GM21390 (cell line): ENCODE data around the gene CERT1.

Source experiments
- ATAC-seq: cut with Tn5 transposase; IDR thresholded peaks from one replicate; pipeline ENCODE4 v1.9.1; 2021; ENCODE audit not compliant: unreplicated experiment

CERT1 gene

DNA sequence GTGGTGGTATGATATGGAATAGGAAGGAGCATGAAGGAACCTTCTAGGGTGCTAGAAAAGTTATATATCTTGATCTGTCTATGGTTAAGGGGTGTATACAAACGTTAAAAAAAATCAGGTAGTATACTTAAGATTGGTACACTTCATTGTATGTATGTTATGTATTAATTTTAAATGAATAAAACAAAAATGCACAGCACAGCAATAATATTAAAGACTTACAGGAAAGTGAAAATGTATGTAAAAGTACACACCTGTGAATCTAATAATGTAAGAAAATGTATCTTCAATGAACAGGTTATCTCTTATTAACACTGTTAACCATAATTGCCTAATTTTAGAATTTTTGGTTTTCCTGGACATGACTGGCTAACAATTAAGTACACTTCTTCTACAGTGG lies 97.2 kb downstream of the CERT1 start:
- ATAC-seq = no peak

DNA sequence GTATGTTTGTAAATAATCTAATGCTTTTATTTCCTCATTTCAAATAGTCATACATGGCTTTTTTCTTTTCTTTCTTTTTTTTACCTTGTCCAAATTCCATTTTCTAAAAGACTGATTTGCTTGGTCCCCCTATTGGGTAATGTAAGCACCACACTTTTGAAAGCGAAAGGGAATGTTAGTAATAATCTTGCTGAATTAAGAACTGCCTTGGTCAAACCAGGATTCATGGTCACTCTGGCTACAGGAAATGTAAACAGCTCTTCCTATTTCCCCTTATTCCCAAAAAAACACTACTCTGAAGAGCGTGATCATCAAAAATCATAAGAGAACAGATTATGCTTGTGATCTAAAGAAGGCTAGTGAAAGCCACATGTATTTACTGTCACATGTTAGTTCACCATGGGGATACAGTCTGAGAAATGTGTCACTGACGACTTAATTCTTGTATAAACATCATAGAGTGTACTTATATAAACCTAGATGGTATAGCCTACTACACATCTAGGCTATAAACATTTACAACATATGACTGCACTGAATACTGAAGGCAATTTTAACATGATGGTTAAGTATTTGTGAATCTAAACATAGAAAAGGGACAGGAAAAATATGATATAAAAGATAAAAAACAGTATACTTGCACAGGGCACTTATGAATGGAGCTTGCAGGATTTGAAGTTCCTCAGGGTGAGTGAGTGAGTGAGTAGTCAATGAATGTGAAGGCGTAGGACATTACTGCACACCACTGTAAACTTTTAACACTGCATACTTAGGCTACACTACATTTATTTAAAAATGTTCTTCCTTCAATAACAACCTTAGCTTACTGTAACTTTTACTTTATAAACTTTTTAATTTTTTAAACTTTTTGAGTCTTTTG lies 99.1 kb downstream of the CERT1 start:
- no peak for ATAC-seq

DNA sequence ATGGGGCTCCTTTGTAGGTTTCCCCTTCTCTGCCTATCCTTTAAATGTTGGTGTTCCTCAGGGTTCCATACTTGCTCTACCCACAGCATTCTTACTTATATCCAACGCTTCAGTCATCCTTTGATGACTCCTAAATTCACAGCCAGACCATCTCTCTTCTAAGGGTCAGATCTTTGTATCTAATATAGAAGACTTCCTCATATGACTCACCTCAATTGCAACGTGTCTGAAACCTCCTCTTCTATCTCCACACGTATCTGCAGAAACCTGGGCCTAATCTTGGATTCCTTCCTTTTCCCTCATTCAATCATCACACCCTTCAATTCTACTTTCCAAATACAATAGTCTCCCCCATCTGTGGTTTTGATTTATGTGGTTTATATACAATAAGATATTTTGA lies 106.1 kb downstream of the CERT1 start:
- ATAC-seq = no peak

DNA sequence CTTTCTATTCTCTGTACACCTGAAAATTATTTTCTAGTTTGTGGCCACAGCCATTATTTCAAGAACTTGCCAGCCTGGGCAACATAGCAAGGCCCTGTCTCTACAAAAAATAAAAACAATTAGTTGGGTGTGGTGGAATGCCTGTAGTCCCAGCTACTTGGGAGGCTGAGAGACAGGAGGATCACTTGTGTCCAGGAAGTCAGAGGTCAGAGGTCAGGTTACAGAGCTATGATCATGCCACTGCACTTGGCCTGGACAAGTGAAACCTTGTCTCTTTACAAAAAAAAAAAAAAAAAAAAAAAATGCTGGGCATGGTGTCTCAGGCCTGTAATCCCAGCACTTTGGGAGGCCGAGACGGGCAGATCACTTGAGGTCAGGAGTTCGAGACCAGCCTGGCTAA lies 116.2 kb downstream of the CERT1 start:
- ATAC-seq = no peak

DNA sequence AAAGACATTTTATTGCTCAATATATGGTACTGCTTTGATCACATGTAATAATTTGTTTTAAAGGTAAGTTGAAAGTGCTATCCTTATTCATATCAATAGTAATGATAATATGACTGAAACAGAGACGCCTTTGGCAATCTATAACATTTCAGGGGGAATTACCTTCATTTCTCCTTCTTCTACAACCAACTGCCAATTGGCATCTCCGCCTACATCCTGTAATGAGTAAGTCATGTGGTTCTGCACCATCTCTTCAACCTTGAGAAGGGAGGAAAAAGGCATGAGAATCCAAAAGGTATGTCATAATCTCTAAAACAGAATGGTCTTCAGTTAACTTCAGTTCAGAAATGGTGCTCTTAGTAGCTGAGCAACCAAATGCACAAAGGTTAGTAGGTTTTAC lies 122.0 kb downstream of the CERT1 start:
- no peak for ATAC-seq

DNA sequence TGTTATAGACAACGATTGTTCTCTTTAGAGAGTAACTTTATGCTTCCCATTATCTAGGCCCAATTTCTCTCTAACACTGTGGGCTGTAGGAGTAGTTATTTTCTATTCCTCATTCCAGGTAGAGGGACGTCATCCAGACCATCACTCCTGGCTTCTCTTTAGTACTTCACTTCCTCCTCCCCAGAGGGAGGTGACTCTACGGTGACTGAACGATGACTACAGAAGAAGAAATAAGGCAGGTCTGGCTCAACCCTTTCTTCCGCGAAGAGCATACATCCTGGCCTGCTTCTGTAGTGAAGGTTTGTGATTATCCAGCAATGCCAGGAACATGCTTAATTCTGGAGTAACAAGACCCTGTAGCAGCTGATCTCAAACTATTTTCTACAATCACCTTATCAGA lies 123.6 kb downstream of the CERT1 start:
- no peak for ATAC-seq

DNA sequence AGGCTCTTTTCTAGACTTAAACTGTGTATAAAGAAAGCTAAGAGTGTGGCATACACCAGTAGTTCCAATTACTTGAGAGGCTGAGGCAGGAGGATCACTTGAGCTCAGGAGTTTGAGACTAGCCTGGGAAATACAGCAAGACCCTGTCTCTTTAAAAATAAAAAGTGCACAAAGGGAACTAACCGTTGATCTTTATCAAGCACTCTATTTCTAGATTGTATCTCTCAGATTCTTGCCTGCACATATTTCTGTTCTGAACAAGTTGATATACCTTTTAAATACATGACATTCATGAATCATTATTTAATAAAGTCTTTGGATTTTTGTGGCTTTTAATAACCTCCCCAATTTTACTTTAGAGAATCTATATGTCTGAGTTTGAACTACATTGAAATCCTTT lies 127.2 kb downstream of the CERT1 start:
- ATAC-seq = no peak

DNA sequence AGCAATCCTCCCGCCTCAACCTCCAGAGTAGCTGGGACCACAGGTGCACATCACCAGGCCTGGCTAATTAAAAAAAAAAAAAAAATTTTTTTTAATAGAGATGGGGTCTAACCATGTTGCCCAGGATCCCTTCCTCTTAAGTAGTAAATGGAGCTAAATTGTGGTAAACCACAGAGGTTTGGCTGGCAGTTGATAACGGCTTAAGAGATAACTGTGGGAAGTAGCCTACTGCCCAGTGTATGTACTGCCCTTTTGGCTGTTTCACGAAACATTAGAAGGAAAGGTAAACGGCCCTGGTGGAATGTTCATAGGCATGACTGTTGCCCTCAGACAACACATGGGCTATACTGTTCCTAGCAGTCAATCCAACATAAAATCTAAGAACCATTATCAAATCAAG lies 130.0 kb downstream of the CERT1 start:
- ATAC-seq = no peak

DNA sequence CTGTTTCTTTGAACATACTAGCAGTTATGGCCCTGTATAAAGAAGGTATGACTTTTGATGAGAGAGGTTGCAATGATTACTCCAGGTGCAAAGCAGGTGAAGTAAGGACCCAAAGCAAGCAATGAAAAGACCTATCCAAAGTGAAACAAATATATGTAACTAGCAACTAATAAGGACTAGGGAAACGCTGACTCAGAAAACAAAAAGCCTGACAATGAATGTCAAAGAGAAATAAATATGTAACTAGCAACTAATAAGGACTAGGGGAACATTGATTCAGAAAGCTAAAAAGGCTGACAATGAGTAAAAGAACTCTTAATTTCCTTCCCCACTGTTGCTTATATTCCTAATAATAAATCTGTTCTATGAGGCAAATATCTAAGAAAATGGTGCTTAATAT lies 131.3 kb downstream of the CERT1 start:
- no peak for ATAC-seq

DNA sequence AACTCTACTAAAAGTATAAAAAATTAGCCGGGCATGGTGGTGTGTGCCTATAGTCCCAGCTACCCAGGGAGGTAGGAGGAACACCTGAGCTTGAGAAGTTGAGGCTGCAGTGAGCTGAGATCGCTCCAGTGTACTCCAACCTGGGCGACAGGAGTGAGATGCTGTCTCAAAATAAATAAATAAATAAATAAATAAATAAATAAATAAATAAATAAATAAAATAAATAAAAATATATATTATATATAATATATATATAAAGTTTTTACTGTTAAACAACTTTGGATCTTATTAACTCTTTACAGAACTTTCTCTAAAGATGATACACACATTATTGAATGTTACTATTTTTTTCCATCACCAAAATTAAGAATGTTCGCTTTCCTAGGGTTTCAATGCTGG lies 136.0 kb downstream of the CERT1 start:
- no peak for ATAC-seq

DNA sequence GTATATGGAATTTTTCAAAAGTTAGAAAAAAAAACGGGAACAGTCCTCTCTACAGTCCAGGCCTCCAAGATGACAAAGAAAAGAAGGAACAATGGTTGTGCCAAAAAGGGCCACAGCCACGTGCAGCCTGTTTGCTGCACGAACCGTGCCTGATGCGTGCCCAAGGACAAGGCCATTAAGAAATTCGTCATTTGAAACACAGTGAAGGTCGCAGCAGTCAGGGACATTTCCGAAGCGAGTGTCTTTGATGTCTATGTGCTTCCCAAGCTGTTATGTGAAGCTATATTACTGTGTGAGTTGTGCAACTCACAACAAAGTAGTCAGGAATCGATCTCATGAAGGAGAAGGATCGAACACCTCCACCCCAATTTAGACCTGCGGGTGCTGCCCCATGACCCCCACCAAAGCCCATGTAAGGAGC lies 137.0 kb downstream of the CERT1 start:
- ATAC-seq = no peak

DNA sequence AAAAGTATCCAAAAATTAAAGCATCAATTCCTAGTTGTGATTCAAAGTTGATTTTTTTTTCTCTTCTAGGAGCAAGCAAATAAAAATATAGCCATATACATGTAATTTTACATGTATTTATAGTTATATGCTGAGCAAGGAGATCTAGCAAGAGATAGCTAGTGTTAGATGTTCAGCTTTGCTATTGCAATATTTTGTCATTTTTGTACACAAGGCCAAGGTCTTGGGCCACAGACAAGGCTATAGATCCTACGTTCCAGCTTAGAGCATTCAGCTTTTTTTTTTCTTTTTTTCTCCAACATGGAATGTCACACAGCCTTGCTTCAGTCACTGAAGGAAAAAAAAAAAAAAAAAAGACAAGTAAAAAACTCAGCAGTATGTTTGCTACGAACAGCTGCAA lies 137.6 kb downstream of the CERT1 start:
- ATAC-seq = no peak

DNA sequence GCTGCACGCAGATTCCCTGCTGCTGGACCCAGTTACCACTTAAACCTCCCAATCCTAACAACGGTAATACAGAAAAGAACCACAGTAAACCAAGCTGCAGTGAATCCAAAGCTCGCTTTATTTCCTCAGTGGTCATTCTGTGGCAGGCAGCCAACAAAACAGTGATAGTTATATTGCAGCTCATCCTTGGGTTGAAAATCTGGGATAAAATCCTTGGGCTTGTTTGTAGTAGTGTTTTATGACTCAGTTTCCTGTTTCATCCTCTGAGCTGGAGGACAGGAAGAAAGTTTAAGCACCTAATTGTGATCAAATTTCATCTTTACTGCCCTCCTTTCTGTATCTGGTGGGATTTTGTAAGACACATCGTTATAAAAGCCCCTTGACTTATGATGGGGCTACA lies 143.0 kb downstream of the CERT1 start:
- ATAC-seq = no peak

DNA sequence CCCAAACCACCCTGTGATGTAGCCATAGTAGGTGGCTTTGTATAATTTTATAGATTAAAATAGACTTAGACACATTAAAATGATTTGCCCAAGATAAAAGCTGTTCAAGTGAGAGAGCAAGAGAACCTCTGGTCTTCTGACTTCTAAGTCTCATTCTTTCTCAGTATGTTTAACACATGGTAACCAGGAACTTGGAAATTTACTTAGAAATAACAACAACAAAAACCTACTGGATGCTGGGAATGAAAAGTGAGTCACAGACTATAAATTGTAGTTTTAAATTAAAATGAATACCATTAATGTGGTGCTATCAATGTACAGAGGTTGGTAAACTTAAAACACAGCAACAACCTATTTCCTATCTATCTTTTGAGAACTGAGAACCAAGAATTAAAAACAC lies 144.0 kb downstream of the CERT1 start:
- ATAC-seq = no peak

DNA sequence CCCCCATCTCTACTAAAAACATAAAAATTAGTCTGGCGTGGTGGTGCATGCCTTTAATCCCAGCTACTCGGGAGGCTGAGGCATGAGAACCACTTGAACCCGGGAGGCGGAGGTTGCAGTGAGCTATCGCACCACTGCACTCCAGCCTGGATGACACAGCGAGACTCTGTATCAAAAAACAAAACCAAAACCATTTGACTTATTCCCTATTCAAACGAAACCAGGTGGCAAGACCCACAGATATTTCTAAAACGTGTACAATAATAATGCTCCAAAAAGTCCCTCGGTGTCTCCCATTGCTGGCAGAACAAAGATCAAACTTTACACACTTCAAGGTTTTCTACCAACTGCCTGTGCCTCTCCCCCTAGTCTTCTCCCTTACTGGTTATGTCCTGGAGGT lies 144.6 kb downstream of the CERT1 start:
- peak; percentile 75 for ATAC-seq

DNA sequence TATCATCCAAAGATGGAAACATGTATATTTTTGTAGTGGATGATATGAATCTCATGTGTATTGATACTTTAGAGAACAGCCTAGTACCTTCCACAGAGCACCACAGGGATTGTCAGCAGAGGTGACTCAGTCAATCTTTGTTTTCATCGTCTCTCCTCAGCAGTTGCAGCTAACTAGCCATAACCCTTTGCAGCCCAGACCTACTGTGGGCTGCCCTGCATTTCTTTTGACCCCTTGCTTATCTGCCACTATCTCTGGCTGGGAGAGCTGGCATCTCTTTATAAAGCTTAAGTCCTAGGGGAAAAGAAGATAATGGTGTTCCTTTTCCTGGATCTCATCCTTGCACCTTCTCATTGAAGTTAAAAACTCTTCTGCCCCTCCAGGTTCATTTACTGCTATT lies 145.7 kb downstream of the CERT1 start:
- no peak for ATAC-seq

DNA sequence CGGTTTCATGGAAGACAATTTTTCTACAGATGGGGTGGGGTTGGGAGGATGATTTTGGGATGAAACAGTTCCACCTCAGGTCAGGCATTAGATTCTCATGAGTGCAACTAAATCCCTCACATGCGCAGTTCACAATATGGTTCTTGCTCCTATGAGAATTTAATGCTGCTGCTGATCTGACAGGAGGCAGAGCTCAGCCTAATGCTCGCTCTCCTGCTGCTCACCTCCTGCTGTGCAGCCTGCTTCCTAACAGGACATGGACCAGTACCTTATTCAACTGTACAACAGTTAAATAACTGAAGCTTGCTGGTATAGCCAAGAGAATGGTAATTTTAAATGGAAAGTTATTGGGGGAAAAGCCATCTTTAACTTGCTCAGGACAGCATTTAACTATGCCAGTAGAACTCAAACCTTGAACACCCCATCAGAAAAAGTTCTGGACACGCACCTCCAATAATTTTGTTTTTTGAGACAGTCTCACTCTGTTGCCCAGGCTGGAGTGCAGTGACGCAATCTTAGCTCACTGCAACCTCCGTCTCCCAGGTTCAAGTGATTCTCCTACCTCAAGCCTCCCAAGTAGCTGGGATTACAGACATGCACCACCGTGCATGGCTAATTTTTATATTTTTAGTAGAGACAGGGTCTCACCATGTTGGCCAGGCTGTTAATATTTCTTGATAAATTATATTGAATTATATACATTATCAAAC lies 146.7 kb downstream of the CERT1 start:
- ATAC-seq = no peak

DNA sequence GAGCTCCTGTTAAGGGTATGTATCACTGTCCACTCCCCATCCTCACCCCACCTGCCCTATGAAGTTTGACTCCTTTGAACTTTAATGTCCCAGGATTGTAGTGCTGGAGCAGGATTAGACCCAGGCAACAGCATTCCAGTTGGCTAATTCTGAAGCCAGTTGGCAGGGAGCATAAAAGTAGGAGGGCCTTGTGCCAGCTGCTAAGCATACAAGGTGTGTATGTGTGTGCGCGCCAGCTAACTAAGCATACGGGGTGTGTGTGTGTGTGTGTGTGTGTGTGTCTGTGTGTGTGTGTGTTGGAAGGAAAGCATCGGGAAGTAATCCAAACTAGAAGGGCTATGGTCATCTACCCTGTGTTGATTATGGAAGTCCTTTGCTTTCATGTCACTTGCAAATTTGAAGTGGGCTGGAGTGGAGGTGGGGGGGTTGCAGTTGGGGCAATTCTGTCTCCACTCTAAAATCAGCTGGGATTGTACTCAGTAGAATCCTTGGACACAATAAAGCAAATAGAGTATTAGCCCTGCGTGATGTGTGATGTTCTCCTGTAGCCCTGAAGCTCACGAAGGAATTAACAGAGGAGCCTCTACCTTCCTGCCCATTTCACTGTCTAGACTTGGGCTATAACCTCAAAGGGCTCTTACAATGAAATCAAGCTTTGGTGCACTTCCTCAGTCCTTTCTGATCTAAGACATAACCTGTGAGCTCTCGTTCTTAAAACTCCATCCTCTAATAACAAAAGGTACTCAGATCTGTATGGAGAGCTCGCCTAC lies 147.5 kb downstream of the CERT1 start:
- ATAC-seq = no peak

DNA sequence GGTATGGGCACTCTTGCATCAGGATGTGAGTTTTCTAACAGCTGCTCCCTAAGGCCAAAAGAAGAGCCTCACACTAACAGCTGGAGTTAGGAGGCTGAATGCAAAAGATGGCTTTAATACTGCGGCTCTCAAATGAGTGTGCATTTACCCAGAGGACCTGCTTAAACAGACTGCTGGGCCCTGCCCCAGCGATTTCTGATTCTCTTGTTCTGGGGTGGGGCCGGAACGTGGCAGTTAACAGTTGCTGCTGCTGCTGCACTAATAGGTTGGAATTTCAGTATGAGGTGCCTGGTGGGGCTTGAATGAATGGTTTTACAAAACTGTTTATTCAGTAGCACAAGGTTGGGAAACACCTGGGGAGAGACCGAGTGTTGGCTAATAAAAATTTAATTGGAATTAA lies 148.3 kb downstream of the CERT1 start:
- ATAC-seq = no peak

DNA sequence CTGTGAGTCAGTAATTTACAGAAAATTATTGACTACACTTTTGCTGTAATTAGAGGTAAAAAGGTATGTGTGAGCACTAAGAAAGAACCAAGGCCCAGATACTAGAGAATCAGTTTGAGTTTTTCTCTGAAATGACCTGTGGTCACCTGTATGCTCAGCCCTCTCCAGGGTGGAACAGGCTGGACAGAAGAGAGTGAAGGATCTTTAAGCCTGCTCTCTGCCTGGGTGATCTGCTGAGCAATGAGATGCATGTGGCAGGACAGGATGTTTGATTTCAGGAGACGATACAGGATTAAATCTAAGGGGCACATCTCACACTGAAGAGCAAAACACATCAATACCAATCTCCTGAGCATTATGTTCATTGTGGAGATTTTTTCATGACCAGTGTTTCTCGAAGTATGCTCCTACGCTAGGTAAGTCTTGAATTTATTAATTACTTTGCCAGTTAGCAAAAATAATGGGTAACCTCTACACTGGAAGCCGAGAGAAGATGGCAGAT lies 148.9 kb downstream of the CERT1 start:
- ATAC-seq = no peak

DNA sequence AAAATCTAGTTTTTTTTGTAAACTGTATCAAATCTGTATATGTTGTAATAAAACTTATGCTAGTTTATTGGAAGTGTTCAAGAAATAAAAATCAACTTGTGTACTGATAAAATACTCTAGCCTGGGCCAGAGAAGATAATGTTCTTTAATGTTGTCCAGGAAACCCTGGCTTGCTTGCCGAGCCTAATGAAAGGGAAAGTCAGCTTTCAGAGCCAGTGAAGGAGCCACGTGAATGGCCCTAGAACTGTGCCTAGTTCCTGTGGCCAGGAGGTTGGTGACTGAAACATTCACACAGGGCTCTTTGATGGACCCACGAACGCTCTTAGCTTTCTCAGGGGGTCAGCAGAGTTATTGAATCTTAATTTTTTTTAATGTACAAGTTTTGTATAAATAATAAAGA lies 150.1 kb downstream of the CERT1 start:
- ATAC-seq = no peak

DNA sequence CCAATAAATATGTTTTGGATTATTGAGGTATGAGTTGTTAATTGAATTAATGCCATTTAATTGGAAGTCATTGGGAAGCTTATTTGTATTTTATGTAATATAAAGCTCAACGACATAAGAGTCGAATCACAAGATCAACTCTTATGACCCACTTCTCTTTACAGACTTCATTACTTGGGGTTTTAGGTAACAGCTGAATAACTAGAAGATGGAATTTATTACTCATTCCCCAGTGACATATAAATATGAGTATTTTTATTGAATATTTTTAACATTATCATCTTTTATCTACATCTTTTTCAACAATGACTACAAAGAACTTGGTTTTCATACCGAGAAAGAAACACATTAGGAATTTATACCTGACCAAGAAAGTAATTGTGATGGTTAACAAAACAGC lies 153.3 kb downstream of the CERT1 start:
- no peak for ATAC-seq
